NCI-H345 (cell line): Measurements from ENCODE around the gene NMBR.
"Not testable (repeated sequence)": the region's sequence is repeated elsewhere in the genome, so short reads cannot be mapped to it uniquely, and the experiment has no call there.

ENCODE experiments used
- DNase-seq: peaks from one replicate; lab custom pipeline; 2025; lab: John Stamatoyannopoulos, UW

NMBR gene

GRCh38 chr6:142146828-142147662 lies at the start of gene NMBR, which contains the start of gene VTA1:
TSS of gene NMBR (minus strand) at chr6:142147122. CDS start at chr6:142088658, 58,464 bp downstream.
TSS of gene VTA1 (plus strand) at chr6:142147263. CDS start at chr6:142147288, 25 bp downstream.
- peak; percentile 99 for DNase-seq

GRCh38 chr6:142195862-142196541 lies 49.1 kb upstream of the NMBR start:
- no peak for DNase-seq

- no peak for DNase-seq
These were observed 46.7 kb upstream of the NMBR start for GRCh38 chr6:142193621-142194020.

GRCh38 chr6:142192343-142192742 lies 45.4 kb upstream of the NMBR start:
- no peak for DNase-seq

GRCh38 chr6:142189057-142189456 lies 42.1 kb upstream of the NMBR start:
- no peak for DNase-seq

GRCh38 chr6:142188341-142188740 lies 41.4 kb upstream of the NMBR start:
- DNase-seq, result not testable (repeated sequence)

GRCh38 chr6:142187209-142187608 lies 40.3 kb upstream of the NMBR start:
- DNase-seq, result peak; percentile 46

GRCh38 chr6:142185641-142186040 lies 38.7 kb upstream of the NMBR start:
- DNase-seq, result no peak

GRCh38 chr6:142184307-142184706 lies 37.4 kb upstream of the NMBR start:
- no peak for DNase-seq

- DNase-seq, result no peak
These were observed 36.4 kb upstream of the NMBR start for GRCh38 chr6:142183351-142183750.

GRCh38 chr6:142182004-142182403 lies 35.1 kb upstream of the NMBR start:
- no peak for DNase-seq

GRCh38 chr6:142178129-142178528 lies 31.2 kb upstream of the NMBR start:
- DNase-seq, result no peak

- DNase-seq, result no peak
These were observed 27.8 kb upstream of the NMBR start for GRCh38 chr6:142174703-142175102.

GRCh38 chr6:142173980-142174379 lies 27.1 kb upstream of the NMBR start:
- DNase-seq, result no peak

GRCh38 chr6:142172758-142173157 lies 25.8 kb upstream of the NMBR start:
- DNase-seq, result no peak

- no peak for DNase-seq
These were observed 24.4 kb upstream of the NMBR start for GRCh38 chr6:142171351-142171750.

GRCh38 chr6:142167486-142167885 lies 20.6 kb upstream of the NMBR start:
- no peak for DNase-seq

GRCh38 chr6:142167071-142167470 lies 20.1 kb upstream of the NMBR start:
- DNase-seq, result no peak

GRCh38 chr6:142165227-142165626 lies 18.3 kb upstream of the NMBR start:
- DNase-seq, result no peak

GRCh38 chr6:142162780-142163179 lies 15.9 kb upstream of the NMBR start:
- no peak for DNase-seq

- not testable (repeated sequence) for DNase-seq
These were observed 9.8 kb upstream of the NMBR start for GRCh38 chr6:142156758-142157068.

- DNase-seq, result peak; percentile 4
These were observed 9.2 kb upstream of the NMBR start for GRCh38 chr6:142155895-142156757.
